K562 (cell line): ENCODE results near the gene PDE6C. TPM values are rescaled to one million over a fixed set of nuclear protein-coding genes. Genes with fewer than 3 reads are reported as not detected.

Source experiments
- ATF7 ChIP-seq: fragments of 450-650 bp; IDR thresholded peaks from 2 replicates; pipeline ENCODE4 v1.7.1; 2014; ENCODE audit warnings: mild to moderate bottlenecking, moderate library complexity
- CEBPG ChIP-seq, 3 experiments: fragments of 200-800 bp in 1 of 3; sonication (Bioruptor generic) in 1 of 3; sonication (generic) in 1 of 3; formaldehyde crosslinking in 1 of 3; IDR thresholded peaks in 2 of 3; conservative IDR thresholded peaks in 1 of 3; 2 replicates each; pipeline versions ENCODE4 v1.6.1 to v1.8.0; 2016 to 2022; ENCODE audit warnings: missing compliant biosample characterization in 2 of 3, missing genetic modification characterization in 2 of 3, mild to moderate bottlenecking in 1 of 3, missing genetic modification reagents in 1 of 3
- DDX20 ChIP-seq: fragments of 450-650 bp; IDR thresholded peaks from 2 replicates; pipeline ENCODE4 v1.6.1; 2016; ENCODE audit warnings: missing genetic modification characterization, low read depth, mild to moderate bottlenecking, missing compliant biosample characterization, moderate library complexity
- DIDO1 ChIP-seq: fragments of 450-650 bp; IDR thresholded peaks from 2 replicates; pipeline ENCODE4 v1.6.1; 2016; ENCODE audit warnings: low read depth, missing biosample characterization, missing genetic modification characterization
- FOXP1 ChIP-seq: sonication (generic); formaldehyde crosslinking; IDR thresholded peaks from 2 replicates; pipeline ENCODE4 v1.8.0; 2022; ENCODE audit warnings: mild to moderate bottlenecking, missing genetic modification reagents
- MED1 ChIP-seq: sonication (generic); formaldehyde crosslinking; IDR thresholded peaks from 2 replicates; pipeline ENCODE4 v1.8.1; 2023; ENCODE audit warnings: missing genetic modification reagents, borderline replicate concordance
- NBN ChIP-seq: fragments of 450-650 bp; IDR thresholded peaks from 2 replicates; pipeline ENCODE4 v1.6.1; 2016; ENCODE audit warnings: low read depth, mild to moderate bottlenecking
- OTX1 ChIP-seq: fragments of 450-650 bp; formaldehyde crosslinking; IDR thresholded peaks from 2 replicates; pipeline ENCODE4 v1.4.0; 2022; ENCODE audit warnings: mild to moderate bottlenecking
- PBX2 ChIP-seq, 2 experiments: IDR thresholded peaks in 1 of 2; conservative IDR thresholded peaks in 1 of 2; 2 replicates each; pipeline ENCODE4 v1.6.1; 2016; ENCODE audit warnings: low read depth in 2 of 2, mild to moderate bottlenecking in 1 of 2, missing compliant biosample characterization in 1 of 2, missing genetic modification characterization in 1 of 2, moderate library complexity in 1 of 2
- PHB2 ChIP-seq: fragments of 450-650 bp; IDR thresholded peaks from 2 replicates; pipeline ENCODE4 v1.6.1; 2017; ENCODE audit warnings: low read depth
- polyA plus RNA-seq, 8 experiments: library from polyadenylated mRNA; depleted of rRNA in 4 of 8; stranded (reverse) in 5 of 8; unstranded in 3 of 8; fragments of >200 nt; fragmentation: Nextera tagmentation in 2 of 8; fragmentation: Illumina TruSeq in 1 of 8; extraction: Ambion mirVana in 2 of 8; extraction: Trizol in 1 of 8; gene quantifications; 2 replicates each; pipeline versions ENCODE4 v1.2.1 to v1.2.3, GENCODE V29; 2011 to 2014; ENCODE audit warnings: inconsistent platforms in 1 of 8, missing spikeins in 1 of 8
- total RNA-seq, 7 experiments: library from RNA; depleted of rRNA in 6 of 7; stranded (reverse); fragments of >200 nt in 6 of 7; fragmentation: Illumina TruSeq in 2 of 7; extraction: Trizol in 2 of 7; gene quantifications; 2 replicates each; pipeline versions ENCODE4 v1.2.1 to v1.2.3, GENCODE V29; 2011 to 2021; ENCODE audit warnings: low replicate concordance in 1 of 7

The PDE6C gene
- total and polyA plus RNA-seq, 9 of the 15 experiments (the other 6 are each of a cell fraction or from before 2014, with no cell fraction given), result not detected

- TF ChIP-seq PBX2 (CRISPR knock-in tag; IDR thresholded peaks at IDR 0.05; ENCODE audit: low read depth), result no peak
- TF ChIP-seq PBX2 (tag; conservative IDR thresholded peaks at IDR 0.05; ENCODE audit: low read depth), result 0 out of 2 replicates have a peak, but pooled peaks have one; percentile 8
- no peak for TF ChIP-seq PHB2
- TF ChIP-seq DIDO1 (tag), result no peak
- no peak for TF ChIP-seq ATF7
- no peak for TF ChIP-seq OTX1
- no peak for TF ChIP-seq CEBPG (CRISPR knock-in tag; IDR thresholded peaks at IDR 0.05)
- peak; percentile 72 to 74 for TF ChIP-seq CEBPG (tag; conservative IDR thresholded peaks at IDR 0.05 in 1 of 2, IDR thresholded peaks at IDR 0.05 in 1 of 2)
- TF ChIP-seq FOXP1 (CRISPR knock-in tag), result no peak
- no peak for TF ChIP-seq DDX20 (tag)
- TF ChIP-seq NBN, result no peak
- TF ChIP-seq MED1 (CRISPR knock-in tag), result no peak
These were observed 89.5 kb downstream of the PDE6C start (continued) for GRCh38 chr10:93701866-93702209.
